Measurements from ENCODE around the gene SSH2.

- TF ChIP-seq REPIN1 (tag by site-specific recombination; IDR thresholded peaks at IDR 0.05; ENCODE audit: low read depth) (no peak), ZNF549 (tag by site-specific recombination; IDR thresholded peaks at IDR 0.05) (no peak), ZNF175 (tag by site-specific recombination; IDR thresholded peaks at IDR 0.05) (no peak), CTCF (tag by site-specific recombination; IDR thresholded peaks at IDR 0.05) (no peak), YY1 (tag by site-specific recombination; IDR thresholded peaks at IDR 0.05) (no peak), ZNF596 (tag by site-specific recombination; IDR thresholded peaks at IDR 0.05) (no peak), ZNF18 (tag by site-specific recombination; IDR thresholded peaks at IDR 0.05) (no peak), ZNF292 (tag by site-specific recombination; IDR thresholded peaks at IDR 0.05; ENCODE audit: borderline replicate concordance, low read depth) (no peak), ZNF248 (tag by site-specific recombination; IDR thresholded peaks at IDR 0.05) (no peak), ZNF138 (tag by site-specific recombination; IDR thresholded peaks at IDR 0.05; ENCODE audit: borderline replicate concordance) (no peak), ZNF174 (tag by site-specific recombination; IDR thresholded peaks at IDR 0.05) (no peak), ZBTB21 (tag by site-specific recombination; IDR thresholded peaks at IDR 0.05) (no peak)
Measured at GRCh38 chr17:29924786-29925185, 5.2 kb downstream of the SSH2 start.

Measured in HEK293 (cell line).